Regular cardiac myocyte (primary cell): ENCODE data around the gene NADSYN1. TPM values are rescaled to one million over a fixed set of nuclear protein-coding genes. Genes with fewer than 3 reads are reported as not detected.

ENCODE experiments used
- total RNA-seq: library from RNA; depleted of rRNA; stranded (reverse); fragments of >200 nt; gene quantifications from 2 replicates; pipeline ENCODE4 v1.2.3, GENCODE V29; 2014

NADSYN1 gene
- total RNA-seq = 74.8 and 137 TPM in 2 replicates

DNA sequence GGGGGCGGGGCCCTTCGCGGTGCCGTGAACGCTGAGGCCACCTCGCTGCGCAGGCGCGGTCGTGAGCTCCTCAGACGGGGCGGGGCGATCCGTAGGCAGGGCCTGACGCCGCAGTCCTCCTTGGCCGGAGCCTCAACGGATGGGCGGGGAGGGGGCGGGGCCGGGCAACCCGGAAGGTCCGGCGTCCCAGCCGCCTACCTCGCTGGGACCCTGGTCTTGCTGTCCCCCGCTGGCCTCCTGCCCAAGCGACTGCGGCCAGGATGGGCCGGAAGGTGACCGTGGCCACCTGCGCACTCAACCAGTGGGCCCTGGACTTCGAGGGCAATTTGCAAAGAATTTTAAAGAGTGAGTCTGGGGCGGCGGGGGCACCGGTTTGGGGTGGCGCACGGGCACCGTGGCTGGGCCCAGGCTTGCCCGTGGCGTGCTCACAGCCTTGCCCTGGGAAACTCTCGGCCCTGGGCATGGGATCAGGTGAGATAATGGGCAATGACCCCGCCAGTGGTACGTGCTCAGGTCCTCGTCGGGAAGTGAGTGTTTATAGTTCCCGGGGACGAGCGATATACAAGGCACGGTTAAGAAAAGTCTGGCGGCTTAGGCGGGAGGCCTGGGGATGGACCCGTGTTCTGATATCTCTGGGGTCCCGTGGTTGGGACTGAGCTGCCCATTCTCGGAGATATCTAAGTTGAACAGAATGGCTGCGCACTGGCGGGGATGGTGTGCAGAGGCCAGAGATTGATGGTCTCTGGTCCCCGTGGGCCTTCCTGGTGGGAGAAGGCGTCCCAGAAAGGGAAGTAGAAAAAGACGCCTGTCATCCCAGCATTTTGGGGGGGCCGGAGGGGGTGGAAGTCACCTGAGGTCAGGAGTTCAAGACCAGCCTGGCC lies at the start of gene NADSYN1:
Gene NADSYN1 (plus strand): TSS at position 167 of the 881 bp plus-strand sequence. CDS start 94 bp downstream, at position 261.

GRCh38 chr11:71448257-71449171 lies 4.5 kb upstream of the NADSYN1 start, which contains the start of gene DHCR7:
TSS of gene DHCR7 (minus strand) at chr11:71448393. CDS start at chr11:71444952, 3,441 bp downstream.

GRCh38 chr11:71526796-71527575 lies 74.0 kb downstream of the NADSYN1 start, which contains the start of gene KRTAP5-7:
TSS of gene KRTAP5-7 (plus strand) at chr11:71527267. CDS start at chr11:71527301, 34 bp downstream.

GRCh38 chr11:71537977-71538665 lies 85.1 kb downstream of the NADSYN1 start, which contains the start of gene KRTAP5-8:
TSS of gene KRTAP5-8 (plus strand) at chr11:71538025. CDS start at chr11:71538056, 31 bp downstream.

GRCh38 chr11:71548120-71548519 lies 95.1 kb downstream of the NADSYN1 start, which contains the start of gene KRTAP5-9:
TSS of gene KRTAP5-9 (plus strand) at chr11:71548420. CDS start at chr11:71548658, 238 bp downstream.

Other genes starting within 250 kb of the NADSYN1 start
- 5.0 and 6.5 TPM in 2 replicates for gene SHANK2, start 200.6 kb upstream of the NADSYN1 start, total RNA-seq
- gene DHCR7, start 4.8 kb upstream of the NADSYN1 start, total RNA-seq = 28.4 and 29.9 TPM in 2 replicates
- not detected in 2 replicates for gene KRTAP5-7, start 74.1 kb downstream of the NADSYN1 start, total RNA-seq
- not detected in 2 replicates for gene KRTAP5-8, start 84.8 kb downstream of the NADSYN1 start, total RNA-seq
- not detected in 2 replicates for gene KRTAP5-9, start 95.2 kb downstream of the NADSYN1 start, total RNA-seq
- not detected in 2 replicates for gene KRTAP5-10, start 112.4 kb downstream of the NADSYN1 start, total RNA-seq
- not detected in 2 replicates for gene KRTAP5-11, start 129.7 kb downstream of the NADSYN1 start, total RNA-seq